Chondrocyte (in vitro differentiated cells): ENCODE measurements around the gene CRB2. TPM values are rescaled to one million over a fixed set of nuclear protein-coding genes. Genes with fewer than 3 reads are reported as not detected.

Source experiments
- DNase-seq: peaks from one replicate; pipeline ENCODE4 v3.0.0; 2021; ENCODE audit warnings: mixed read lengths, low spot score
- H3K27ac Mint-ChIP-seq: one replicate; pipeline ENCODE4 v1.8.0; 2021; ENCODE audit warnings: mild to moderate bottlenecking, moderate library complexity, mixed read lengths; ENCODE audit not compliant: unreplicated experiment
- H3K27me3 Mint-ChIP-seq: 2 replicates; pipeline ENCODE4 v1.8.0; 2021; ENCODE audit warnings: low read depth, mixed read lengths
- H3K36me3 Mint-ChIP-seq: 2 replicates; pipeline ENCODE4 v1.8.0; 2021; ENCODE audit warnings: low read depth, mixed read lengths
- H3K4me1 Mint-ChIP-seq: 2 replicates; pipeline ENCODE4 v1.8.0; 2021; ENCODE audit warnings: low read depth, mild to moderate bottlenecking, mixed read lengths
- H3K4me3 Mint-ChIP-seq: one replicate; pipeline ENCODE4 v1.8.0; 2021; ENCODE audit warnings: mild to moderate bottlenecking, moderate library complexity, mixed read lengths; ENCODE audit not compliant: unreplicated experiment
- H3K9me3 Mint-ChIP-seq: 2 replicates; pipeline ENCODE4 v1.8.0; 2021; ENCODE audit warnings: low read depth, mixed read lengths
- total RNA-seq: library from RNA; stranded (reverse); gene quantifications from 3 replicates; pipeline ENCODE4 v1.2.1, GENCODE V29; 2021
- TF ChIP-seq, protein P1 (sequence below): fragments of 200-600 bp; sonication (generic); IDR thresholded peaks from 2 replicates; pipeline ENCODE4 v1.5.0; 2021; ENCODE audit warnings: antibody characterized with exemption, mild to moderate bottlenecking, moderate library complexity

Gene CRB2
- total RNA-seq, 1 donor from 2014 or later: 0.07 TPM

- no peaks in the 10 kb centered on the region for H3K4me1 Mint-ChIP-seq
Measured at GRCh38 chr9:123407217-123407851, 51.3 kb downstream of the CRB2 start.

DNA sequence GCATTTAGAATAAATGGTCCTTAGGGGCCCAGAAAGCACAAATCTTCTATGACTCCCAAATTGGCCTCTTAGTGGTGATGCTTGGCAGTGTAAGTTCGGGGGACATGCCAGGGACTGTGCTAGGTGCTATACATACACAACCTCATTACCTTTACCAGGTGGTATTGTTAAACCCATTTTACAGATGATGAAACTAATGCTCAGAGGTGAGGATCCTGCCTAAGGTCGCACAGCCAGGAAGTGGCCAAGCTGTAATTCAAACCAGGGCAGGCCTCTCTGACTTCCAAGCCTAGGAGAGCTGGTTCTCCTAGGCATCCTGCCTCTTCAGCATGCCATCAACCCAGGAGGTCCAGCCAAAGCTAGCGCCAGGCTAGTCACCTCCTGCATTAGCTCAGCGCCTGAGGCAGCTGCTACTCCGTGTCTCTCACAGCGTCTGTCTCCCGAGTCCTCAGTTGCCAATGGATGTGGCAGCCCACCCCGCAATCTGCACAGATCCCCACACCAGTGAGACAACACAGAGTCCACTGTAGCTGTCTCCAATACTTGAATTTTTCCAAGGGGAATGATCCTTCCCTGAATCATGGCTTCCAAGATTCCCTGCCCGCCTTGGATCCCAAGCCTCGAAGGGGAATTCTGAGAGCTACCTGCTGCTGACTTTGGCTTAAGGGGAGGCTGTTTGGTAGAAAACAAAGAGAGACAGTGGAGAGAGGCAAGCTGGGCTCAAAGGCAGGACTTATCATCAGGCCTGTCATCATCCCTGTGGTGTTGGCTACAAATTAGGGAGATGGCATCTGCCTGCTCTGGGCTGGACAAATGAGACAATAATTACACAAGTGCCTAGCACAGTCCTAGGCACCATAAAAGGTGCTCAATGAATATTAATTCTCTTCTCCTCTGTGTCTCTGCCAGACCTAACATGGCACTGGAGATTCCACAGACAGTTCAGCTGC lies 52.6 kb downstream of the CRB2 start:
- H3K9me3 Mint-ChIP-seq: no peaks in the 10 kb centered on the region
- no peaks in the 10 kb centered on the region for H3K4me1 Mint-ChIP-seq
- H3K27ac Mint-ChIP-seq: no peak overlapping the region
- no peaks in the 10 kb centered on the region for H3K36me3 Mint-ChIP-seq
- no peaks in the 10 kb centered on the region for H3K27me3 Mint-ChIP-seq
- TF ChIP-seq, protein P1, sequence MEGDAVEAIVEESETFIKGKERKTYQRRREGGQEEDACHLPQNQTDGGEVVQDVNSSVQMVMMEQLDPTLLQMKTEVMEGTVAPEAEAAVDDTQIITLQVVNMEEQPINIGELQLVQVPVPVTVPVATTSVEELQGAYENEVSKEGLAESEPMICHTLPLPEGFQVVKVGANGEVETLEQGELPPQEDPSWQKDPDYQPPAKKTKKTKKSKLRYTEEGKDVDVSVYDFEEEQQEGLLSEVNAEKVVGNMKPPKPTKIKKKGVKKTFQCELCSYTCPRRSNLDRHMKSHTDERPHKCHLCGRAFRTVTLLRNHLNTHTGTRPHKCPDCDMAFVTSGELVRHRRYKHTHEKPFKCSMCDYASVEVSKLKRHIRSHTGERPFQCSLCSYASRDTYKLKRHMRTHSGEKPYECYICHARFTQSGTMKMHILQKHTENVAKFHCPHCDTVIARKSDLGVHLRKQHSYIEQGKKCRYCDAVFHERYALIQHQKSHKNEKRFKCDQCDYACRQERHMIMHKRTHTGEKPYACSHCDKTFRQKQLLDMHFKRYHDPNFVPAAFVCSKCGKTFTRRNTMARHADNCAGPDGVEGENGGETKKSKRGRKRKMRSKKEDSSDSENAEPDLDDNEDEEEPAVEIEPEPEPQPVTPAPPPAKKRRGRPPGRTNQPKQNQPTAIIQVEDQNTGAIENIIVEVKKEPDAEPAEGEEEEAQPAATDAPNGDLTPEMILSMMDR: no peak
- peak; percentile 58 for DNase-seq
- H3K4me3 Mint-ChIP-seq: no peak overlapping the region

More at GRCh38 chr9:123407217-123407851, 51.3 kb downstream of the CRB2 start:
- TF ChIP-seq, protein P1: no peak
- H3K9me3 Mint-ChIP-seq: no peaks in the 10 kb centered on the region
- peak; percentile 44 for DNase-seq
- no peak overlapping the region for H3K4me3 Mint-ChIP-seq
- H3K27me3 Mint-ChIP-seq: no peaks in the 10 kb centered on the region
- H3K36me3 Mint-ChIP-seq: no peaks in the 10 kb centered on the region
- no peak overlapping the region for H3K27ac Mint-ChIP-seq

- Mint-ChIP-seq H3K4me1 (no peaks in the 10 kb centered on the region), H3K27ac (no peak overlapping the region), H3K4me3 (no peak overlapping the region), H3K27me3 (no peaks in the 10 kb centered on the region), H3K9me3 (no peaks in the 10 kb centered on the region), H3K36me3 (no peaks in the 10 kb centered on the region)
- TF ChIP-seq, protein P1: no peak
- peak; percentile 41 for DNase-seq
Measured at GRCh38 chr9:123410281-123410910, 54.4 kb downstream of the CRB2 start.

GRCh38 chr9:123411191-123411590 lies 55.2 kb downstream of the CRB2 start:
- Mint-ChIP-seq H3K4me1 (no peaks in the 10 kb centered on the region), H3K4me3 (no peak overlapping the region), H3K27me3 (no peaks in the 10 kb centered on the region), H3K9me3 (no peaks in the 10 kb centered on the region), H3K27ac (no peak overlapping the region), H3K36me3 (no peaks in the 10 kb centered on the region)
- peak; percentile 49 for DNase-seq
- TF ChIP-seq, protein P1: no peak

- Mint-ChIP-seq H3K27me3 (no peaks in the 10 kb centered on the region), H3K4me3 (no peak overlapping the region), H3K36me3 (peaks cover 2% of the 10 kb centered on the region), H3K9me3 (no peaks in the 10 kb centered on the region), H3K4me1 (no peaks in the 10 kb centered on the region), H3K27ac (no peak overlapping the region)
- TF ChIP-seq, protein P1: no peak
- DNase-seq: no peak
Measured at GRCh38 chr9:123411636-123412035, 55.6 kb downstream of the CRB2 start.
